ENCODE data around the gene NR4A2. TPM values are rescaled to one million over a fixed set of nuclear protein-coding genes. Genes with fewer than 3 reads are reported as not detected.

NR4A2 gene
- total and polyA plus RNA-seq, 11 donors: 0.63 to 14.2 (median 1.3) TPM

- ATAC-seq (peak; percentile 90 to 93 (median 92)), DNase-seq (peak; percentile 95 to 97 (median 97))
- TF ChIP-seq POLR2A (IDR thresholded peaks at IDR 0.05): peak in 1 of 2 donors; percentile 75
- TF ChIP-seq CTCF (IDR thresholded peaks at IDR 0.05): peak in 7 of 12 donors; percentile 6 to 48 (median 23)
- Histone ChIP-seq H3K9me3 (no peaks in the 10 kb centered on the region), H3K36me3 (no peaks in the 10 kb centered on the region), H3K4me1 (peaks cover 0 to 42% (median 11%) of the 10 kb centered on the region in 12 donors), H3K4me3 (peak overlapping the region; percentile 44 to 87 (median 80)), H3K27me3 (peaks cover 0 to 8% (median 0%) of the 10 kb centered on the region in 9 donors), H3K27ac (peak overlapping the region; percentile 97 to 100 (median 99))
- 0 to 1% (median 1%) methylated on average over 40 of the region's 40 CpGs for WGBS, 4 donors
- intact Hi-C loops (cut with DNase I): loop anchor here in 9 of 10 donors (1.0 to 10.0 kb wide), 10 partner anchors 8 to 560 kb away; partner anchors contain the start of gene GPD2 (in 4 of the 9)
These were observed 2.3 kb upstream of the NR4A2 start for GRCh38 chr2:156334496-156335478.

GRCh38 chr2:156333951-156334495 is 1.5 kb upstream of the NR4A2 start:
- DNase-seq (peak; percentile 76 to 89 (median 87)), ATAC-seq (peak; percentile 30 to 55 (median 44))
- H3K27me3 ChIP-seq: peaks cover 0 to 15% (median 7%) of the 10 kb centered on the region in 9 donors
- peak in 1 of 12 donors; percentile 4 for TF ChIP-seq CTCF (IDR thresholded peaks at IDR 0.05)
- TF ChIP-seq POLR2A (IDR thresholded peaks at IDR 0.05): peak in 1 of 2 donors; percentile 10
- peak overlapping the region; percentile 44 to 87 (median 80) for H3K4me3 ChIP-seq
- peak overlapping the region; percentile 97 to 100 (median 99) for H3K27ac ChIP-seq
- whole genome bisulfite sequencing, 4 donors: 0 to 1% (median 0%) methylated on average over 31 to 48 of the region's 48 CpGs
- peaks cover 0 to 42% (median 7%) of the 10 kb centered on the region in 12 donors for H3K4me1 ChIP-seq
- no peaks in the 10 kb centered on the region for H3K36me3 ChIP-seq
- intact Hi-C loops (cut with DNase I): loop anchor here in 9 of 10 donors (1.0 to 10.0 kb wide), 10 partner anchors 8 to 561 kb away; partner anchors contain the start of gene GPD2 (in 4 of the 9)
- H3K9me3 ChIP-seq: no peaks in the 10 kb centered on the region

GRCh38 chr2:156333274-156333950 is 891 bp upstream of the NR4A2 start:
- WGBS, 4 donors: 0 to 1% (median 0%) methylated on average over 20 to 28 of the region's 28 CpGs
- peaks cover 0 to 36% (median 7%) of the 10 kb centered on the region in 12 donors for H3K4me1 ChIP-seq

More at GRCh38 chr2:156333274-156333950, 891 bp upstream of the NR4A2 start:
- peak overlapping the region; percentile 97 to 100 (median 99) for H3K27ac ChIP-seq
- H3K9me3 ChIP-seq: no peaks in the 10 kb centered on the region
- H3K4me3 ChIP-seq: peak overlapping the region; percentile 44 to 87 (median 80)
- ATAC-seq: peak in 2 of 4 donors; percentile 11 to 15
- DNase-seq: no peak
- no peaks in the 10 kb centered on the region for H3K36me3 ChIP-seq
- intact Hi-C loops (cut with DNase I): loop anchor here in 6 of 10 donors (2.0 to 10.0 kb wide), 7 partner anchors 69 to 561 kb away; partner anchors contain the start of gene GPD2 (in 2 of the 6)
- TF ChIP-seq CTCF (IDR thresholded peaks at IDR 0.05): no peak
- TF ChIP-seq POLR2A (IDR thresholded peaks at IDR 0.05): no peak
- peaks cover 0 to 21% (median 12%) of the 10 kb centered on the region in 9 donors for H3K27me3 ChIP-seq

All from heart left ventricle (tissue), 16 donors.